IMR-90 (cell line): ENCODE measurements around the gene TACC3. TPM values are rescaled to one million over a fixed set of nuclear protein-coding genes. Genes with fewer than 3 reads are reported as not detected.

Source experiments
- ATAC-seq: fragments of 200-7000 bp; cut with Tn5 transposase; 2 replicates; pipeline ENCODE4 v1.9.1; 2020; ENCODE audit warnings: low read depth, mild to moderate bottlenecking, moderate library complexity
- BruUV-seq: library from RNA; stranded (reverse); fragments of 400-500 nt; replicated peaks from 2 replicates; lab custom pipeline; 2021; lab: Mats Ljungman, UMichigan
- CTCF ChIA-PET: fragments of 300-600 bp; formaldehyde crosslinking; extraction: SDS; loops from one replicate; lab custom pipeline; 2021; ENCODE audit warnings: antibody characterized with exemption; lab: Yijun Ruan, JAX
- POLR2A ChIA-PET: fragments of 300-600 bp; sonication (Branson Sonifier 250); formaldehyde crosslinking; loops from one replicate; lab custom pipeline; 2022; ENCODE audit warnings: antibody characterized with exemption; ENCODE audit not compliant: unreplicated experiment; lab: Charles Lee
- DNase-seq: peaks from one replicate; pipeline ENCODE4 v3.0.0; 2013
- H2AFZ ChIP-seq: replicated peaks from 2 replicates; pipeline ENCODE3; 2013; ENCODE audit warnings: low read length, mild to moderate bottlenecking; ENCODE audit not compliant: poor library complexity
- H2AK5ac ChIP-seq: 2 replicates; pipeline ENCODE4 v1.6.1; 2013; ENCODE audit warnings: low read depth, low read length, inconsistent platforms
- H2AK9ac ChIP-seq: replicated peaks from 2 replicates; pipeline ENCODE3; 2013; ENCODE audit warnings: mild to moderate bottlenecking, low read depth, low read length, moderate library complexity; ENCODE audit not compliant: poor library complexity
- H2BK120ac ChIP-seq: 2 replicates; pipeline ENCODE4 v1.6.1; 2013; ENCODE audit warnings: low read depth, low read length, inconsistent platforms
- H2BK15ac ChIP-seq: 3 replicates; pipeline ENCODE4 v1.6.1; 2013; ENCODE audit warnings: low read depth, low read length, inconsistent platforms
- H2BK20ac ChIP-seq: 2 replicates; pipeline ENCODE4 v1.6.1; 2013; ENCODE audit warnings: low read depth, mild to moderate bottlenecking, inconsistent platforms, low read length, moderate library complexity
- H2BK5ac ChIP-seq: 2 replicates; pipeline ENCODE4 v1.6.1; 2013; ENCODE audit warnings: mild to moderate bottlenecking, low read depth, low read length, inconsistent platforms; ENCODE audit not compliant: poor library complexity, severe bottlenecking
- H3K14ac ChIP-seq: replicated peaks from 2 replicates; pipeline ENCODE4 v1.6.1; 2013; ENCODE audit warnings: low read depth, low read length, inconsistent platforms
- H3K18ac ChIP-seq: 2 replicates; pipeline ENCODE4 v1.6.1; 2013; ENCODE audit warnings: low read depth, low read length, control low read depth
- H3K23ac ChIP-seq: 2 replicates; pipeline ENCODE4 v1.6.1; 2013; ENCODE audit warnings: low read depth, low read length, inconsistent platforms
- H3K27ac ChIP-seq: 2 replicates; pipeline ENCODE4 v1.5.1; 2013; ENCODE audit warnings: mild to moderate bottlenecking, control low read depth, low read length; ENCODE audit not compliant: insufficient read depth
- H3K27me3 ChIP-seq: 2 replicates; pipeline ENCODE4 v1.6.1; 2013; ENCODE audit warnings: low read length; ENCODE audit not compliant: control insufficient read depth, insufficient read depth
- H3K36me3 ChIP-seq: 2 replicates; pipeline ENCODE4 v1.6.1; 2013; ENCODE audit warnings: low read length, mixed read lengths; ENCODE audit not compliant: control insufficient read depth, insufficient read depth
- H3K4ac ChIP-seq: 2 replicates; pipeline ENCODE4 v1.6.1; 2013; ENCODE audit warnings: low read depth, low read length, inconsistent platforms
- H3K4me1 ChIP-seq: 2 replicates; pipeline ENCODE4 v1.6.1; 2013; ENCODE audit warnings: low read length, mixed read lengths; ENCODE audit not compliant: control insufficient read depth, insufficient read depth
- H3K4me2 ChIP-seq: 2 replicates; pipeline ENCODE4 v1.6.1; 2013; ENCODE audit warnings: low read depth, mild to moderate bottlenecking, control low read depth, low read length, moderate library complexity
- H3K4me3 ChIP-seq: 2 replicates; pipeline ENCODE4 v1.5.1; 2013; ENCODE audit warnings: low read depth, mild to moderate bottlenecking, control low read depth, low read length, moderate library complexity; ENCODE audit not compliant: insufficient read depth
- H3K56ac ChIP-seq: 2 replicates; pipeline ENCODE4 v1.6.1; 2013; ENCODE audit warnings: low read length, inconsistent platforms; ENCODE audit not compliant: insufficient read depth; ENCODE audit errors: extremely low read depth
- H3K79me1 ChIP-seq, 2 experiments: 2 replicates each; pipeline ENCODE4 v1.6.1; 2013; ENCODE audit warnings: low read length in 2 of 2, inconsistent platforms in 1 of 2, low read depth in 1 of 2
- H3K9ac ChIP-seq: 2 replicates; pipeline ENCODE4 v1.6.1; 2013; ENCODE audit warnings: low read depth, low read length, control low read depth
- H3K9me1 ChIP-seq: 2 replicates; pipeline ENCODE4 v1.6.1; 2013; ENCODE audit warnings: low read length, inconsistent platforms; ENCODE audit not compliant: insufficient read depth
- H3K9me3 ChIP-seq: 2 replicates; pipeline ENCODE4 v1.6.1; 2013; ENCODE audit warnings: low read length; ENCODE audit not compliant: control insufficient read depth, insufficient read depth
- H4K20me1 ChIP-seq: 2 replicates; pipeline ENCODE4 v1.6.1; 2013; ENCODE audit warnings: low read length, inconsistent platforms; ENCODE audit not compliant: insufficient read depth
- H4K5ac ChIP-seq: 2 replicates; pipeline ENCODE4 v1.6.1; 2013; ENCODE audit warnings: mild to moderate bottlenecking, low read depth, low read length, control low read depth
- H4K8ac ChIP-seq, 2 experiments: 2 replicates each; pipeline ENCODE4 v1.6.1; 2013; ENCODE audit warnings: low read depth in 2 of 2, low read length in 2 of 2, control low read depth in 1 of 2, inconsistent platforms in 1 of 2
- H4K91ac ChIP-seq: 2 replicates; pipeline ENCODE4 v1.6.1; 2013; ENCODE audit warnings: low read depth, low read length, inconsistent platforms; ENCODE audit not compliant: insufficient read depth
- BHLHE40 ChIP-seq: fragments of 150-350 bp; IDR thresholded peaks from 2 replicates; pipeline ENCODE4 v1.6.1; 2016; ENCODE audit warnings: mild to moderate bottlenecking, low read depth, low read length
- CEBPB ChIP-seq: IDR thresholded peaks from 2 replicates; pipeline ENCODE4 v1.6.1; 2012; ENCODE audit warnings: low read depth, low read length, improper control_type of control experiment
- CHD1 ChIP-seq: IDR thresholded peaks from 2 replicates; pipeline ENCODE4 v1.6.1; 2012; ENCODE audit warnings: low read depth, low read length, improper control_type of control experiment
- CTCF ChIP-seq: conservative IDR thresholded peaks from 2 replicates; pipeline ENCODE4 v1.5.1; 2012; ENCODE audit warnings: mild to moderate bottlenecking, low read depth, low read length, improper control_type of control experiment
- ELK1 ChIP-seq: fragments of 150-350 bp; IDR thresholded peaks from 2 replicates; pipeline ENCODE4 v1.6.1; 2016; ENCODE audit warnings: low read depth, mild to moderate bottlenecking, low read length, moderate library complexity, borderline replicate concordance
- FOS ChIP-seq: fragments of 150-350 bp; IDR thresholded peaks from 2 replicates; pipeline ENCODE4 v1.6.1; 2016; ENCODE audit warnings: low read depth, low read length
- MAFK ChIP-seq: IDR thresholded peaks from 2 replicates; pipeline ENCODE4 v1.6.1; 2012; ENCODE audit warnings: low read depth, low read length, improper control_type of control experiment
- MAZ ChIP-seq: IDR thresholded peaks from 2 replicates; pipeline ENCODE4 v1.6.1; 2012; ENCODE audit warnings: low read depth, mild to moderate bottlenecking, low read length, improper control_type of control experiment, moderate library complexity, borderline replicate concordance
- MXI1 ChIP-seq: IDR thresholded peaks from 2 replicates; pipeline ENCODE4 v1.6.1; 2012; ENCODE audit warnings: low read depth, mild to moderate bottlenecking, low read length, moderate library complexity, borderline replicate concordance
- NFE2L2 ChIP-seq: fragments of 150-350 bp; IDR thresholded peaks from 2 replicates; pipeline ENCODE4 v1.6.1; 2016; ENCODE audit warnings: low read depth, mild to moderate bottlenecking, low read length
- POLR2A ChIP-seq: IDR thresholded peaks from 2 replicates; pipeline ENCODE4 v1.6.1; 2012; ENCODE audit warnings: mild to moderate bottlenecking, low read depth, low read length
- RAD21 ChIP-seq: IDR thresholded peaks from 2 replicates; pipeline ENCODE4 v1.6.1; 2012; ENCODE audit warnings: low read length, improper control_type of control experiment
- RCOR1 ChIP-seq: IDR thresholded peaks from 2 replicates; pipeline ENCODE4 v1.6.1; 2012; ENCODE audit warnings: mild to moderate bottlenecking, low read length, improper control_type of control experiment; ENCODE audit not compliant: insufficient replicate concordance
- RFX5 ChIP-seq: IDR thresholded peaks from 2 replicates; pipeline ENCODE4 v1.8.0; 2012; ENCODE audit warnings: low read depth, mild to moderate bottlenecking, low read length, moderate library complexity
- SMC3 ChIP-seq: fragments of 150-350 bp; IDR thresholded peaks from 2 replicates; pipeline ENCODE4 v1.6.1; 2016; ENCODE audit warnings: low read depth, mild to moderate bottlenecking, antibody characterized with exemption, low read length, moderate library complexity
- USF2 ChIP-seq: fragments of 150-350 bp; IDR thresholded peaks from 2 replicates; pipeline ENCODE4 v1.6.1; 2017; ENCODE audit warnings: mild to moderate bottlenecking, antibody characterized with exemption, low read length, low read depth
- WGBS, 2 experiments: methylation state at CpG; one replicate each; pipeline versions ENCODE4 v1.1.5 to v1.1.7; 2013; ENCODE audit warnings: missing lambda C conversion rate in 2 of 2; ENCODE audit not compliant: insufficient read length in 1 of 2; ENCODE audit errors: extremely low coverage in 2 of 2; 5-methylcytosine and 5-hydroxymethylcytosine counted together
- dilution Hi-C: fragments of 300-500 bp; cut with HindIII; formaldehyde crosslinking; loops from one replicate; pipeline ENCODE4 v1.14.3; 2018; ENCODE audit warnings: low sequenced_read_pairs; ENCODE audit not compliant: unreplicated experiment
- in situ Hi-C: fragments of 300-500 bp; cut with MboI; formaldehyde crosslinking; loops from 3 replicates; pipeline ENCODE4 v1.14.3; 2019; ENCODE audit warnings: low sequenced_read_pairs, inconsistent platforms, mixed read lengths
- intact Hi-C: fragments of 100-400 bp; cut with micrococcal nuclease; formaldehyde crosslinking; loops from 2 replicates; pipeline ENCODE4 v1.10.0; 2022
- polyA plus RNA-seq, 3 experiments: library from polyadenylated mRNA; depleted of rRNA; stranded (reverse); fragments of >200 nt; gene quantifications; 2 replicates each; pipeline ENCODE4 v1.2.3, GENCODE V29; 2012; ENCODE audit warnings: low replicate concordance in 1 of 3
- total RNA-seq: library from RNA; depleted of rRNA; stranded (reverse); fragments of >200 nt; gene quantifications from 2 replicates; pipeline ENCODE4 v1.2.3, GENCODE V29; 2012

The TACC3 gene
- total and polyA plus RNA-seq, 2 of the 4 experiments (the other 2 are of a cell fraction) = 15.1 to 49.7 TPM

GRCh38 chr4:1745165-1745564, 23.8 kb downstream of the TACC3 start:
- Histone ChIP-seq H3K56ac (no peak overlapping the region), H2BK5ac (no peak overlapping the region), H3K23ac (no peak overlapping the region), H3K4me2 (no peak overlapping the region), H2BK120ac (no peak overlapping the region), H4K20me1 (peaks cover 4% of the 10 kb centered on the region; the same call in 1 of the 2 replicates), H4K8ac (no peak overlapping the region), H2BK15ac (no peak overlapping the region), H3K36me3 (peaks cover 15% of the 10 kb centered on the region), H2BK20ac (no peak overlapping the region), H2AK9ac (no peak overlapping the region), H3K9me1 (no peaks in the 10 kb centered on the region), H3K9me3 (no peaks in the 10 kb centered on the region), H3K9ac (no peak overlapping the region), H2AFZ (no peak overlapping the region), H4K5ac (no peak overlapping the region), H4K91ac (no peak overlapping the region), H3K4me1 (no peaks in the 10 kb centered on the region), H3K27ac (no peak overlapping the region), H3K4ac (no peak overlapping the region), H3K4me3 (no peak overlapping the region), H3K27me3 (no peaks in the 10 kb centered on the region; the same call in 1 of the 2 replicates), H3K14ac (no peak overlapping the region), H3K18ac (no peak overlapping the region), H2AK5ac (no peak overlapping the region), H3K79me1 (no peaks in the 10 kb centered on the region; a peak in 1 of 4 replicates)
- POLR2A ChIA-PET = no interaction called here
- CTCF ChIA-PET = no interaction called here
- no TSS peak for BruUV-seq
- TF ChIP-seq MAFK (no peak), CEBPB (no peak), SMC3 (no peak), POLR2A (no peak), CHD1 (no peak), NFE2L2 (no peak), FOS (no peak), ELK1 (no peak), BHLHE40 (no peak), MXI1 (no peak), RCOR1 (no peak), USF2 (no peak), CTCF (no peak), RAD21 (no peak), MAZ (no peak), RFX5 (no peak)
- dilution Hi-C loops (no loop called here), in situ Hi-C loops (no loop called here), intact Hi-C loops (no loop called here)
- WGBS, 2 experiments = 90% methylated on average over 2 of the region's 13 CpGs; no CpG with 5 or more reads in 1 of the 2 experiments
- no peak for DNase-seq
- no peak for ATAC-seq
